Gastrocnemius medialis (tissue), 4 donors: ENCODE measurements around the gene GCAT. TPM values are rescaled to one million over a fixed set of nuclear protein-coding genes. Genes with fewer than 3 reads are reported as not detected.

Experiments
- ATAC-seq, 2 donors: fragments of 150-250 bp; one replicate each; pipeline ENCODE4 v1.9.1; 2016
- DNase-seq, 2 donors: peaks; one replicate each; pipeline ENCODE4 v3.0.0-alpha.2; 2019
- H3K27ac ChIP-seq, 4 donors: fragments of 200-600 bp; sonication (generic); 1 replicate in 1 of 4; 2 replicates in 3 of 4; pipeline ENCODE4 v1.5.1; 2016 to 2018; ENCODE audit warnings: mild to moderate bottlenecking in 2 of 4, moderate library complexity in 1 of 4
- H3K27me3 ChIP-seq, 3 donors: fragments of 200-600 bp; sonication (generic) in 2 of 3; 1 replicate in 1 of 3; 2 replicates in 2 of 3; pipeline versions ENCODE4 v1.5.1 to v1.6.0; 2016 to 2019; ENCODE audit warnings: mild to moderate bottlenecking in 1 of 3, moderate library complexity in 1 of 3
- H3K36me3 ChIP-seq, 2 donors: fragments of 200-600 bp; sonication (generic) in 1 of 2; one replicate each; pipeline ENCODE4 v1.5.1; 2017 to 2018
- H3K4me1 ChIP-seq, 2 donors: fragments of 200-600 bp; sonication (generic) in 1 of 2; one replicate each; pipeline ENCODE4 v1.5.1; 2016 to 2017; ENCODE audit warnings: mild to moderate bottlenecking in 2 of 2
- H3K4me3 ChIP-seq, 4 donors: fragments of 200-600 bp; sonication (generic) in 3 of 4; 1 replicate in 1 of 4; 2 replicates in 3 of 4; pipeline ENCODE4 v1.5.1; 2016 to 2019; ENCODE audit warnings: mild to moderate bottlenecking in 2 of 4
- H3K9me3 ChIP-seq, 3 donors: fragments of 200-600 bp; sonication (generic) in 2 of 3; 1 replicate in 1 of 3; 2 replicates in 2 of 3; pipeline ENCODE4 v1.5.1; 2016 to 2019
- CTCF ChIP-seq, 5 experiments: fragments of 450-650 bp in 3 of 5; fragments of 200-600 bp in 2 of 5; sonication (generic) in 2 of 5; IDR thresholded peaks in 4 of 5; conservative IDR thresholded peaks in 1 of 5; 1 replicate in 4 of 5; 2 replicates in 1 of 5; pipeline ENCODE4 v1.5.1; 2016 to 2019; ENCODE audit warnings: antibody characterized with exemption in 5 of 5, mild to moderate bottlenecking in 3 of 5, moderate library complexity in 3 of 5
- POLR2A ChIP-seq, 2 donors: fragments of 450-650 bp; IDR thresholded peaks; one replicate each; pipeline ENCODE4 v1.6.1; 2017; ENCODE audit warnings: antibody characterized with exemption in 2 of 2, mild to moderate bottlenecking in 2 of 2, moderate library complexity in 2 of 2
- in situ Hi-C, 4 donors: fragments of 200-750 bp; cut with MboI; loops; one replicate each; pipeline versions ENCODE4 v1.15.0 to v1.8.0; 2017; ENCODE audit warnings: low sequenced_read_pairs in 4 of 4
- intact Hi-C: fragments of 100-400 bp; cut with DNase I; formaldehyde crosslinking; loops from one replicate; pipeline ENCODE4 v1.15.1; 2023; ENCODE audit warnings: low total_unique reads
- total RNA-seq, 4 donors: library from RNA; depleted of rRNA; stranded (reverse); fragments of >200 nt; gene quantifications; one replicate each; pipeline versions ENCODE4 v1.1.0 to v1.2.3, GENCODE V29; 2016

Gene GCAT
- total RNA-seq, 4 donors from 2014 or later, result 10.0 to 21.5 (median 15.1) TPM

- Histone ChIP-seq H3K9me3 (no peaks in the 10 kb centered on the region), H3K4me1 (peaks cover 22 to 28% of the 10 kb centered on the region in 2 donors), H3K4me3 (no peak overlapping the region), H3K27ac (peak overlapping the region in 3 of 4 donors; percentile 39 to 60 (median 56)), H3K27me3 (no peaks in the 10 kb centered on the region), H3K36me3 (peaks cover 4 to 82% of the 10 kb centered on the region in 2 donors)
- in situ Hi-C loops, result no loop called here
- DNase-seq, result no peak
- no peak for ATAC-seq
- intact Hi-C loops, result no loop called here
- TF ChIP-seq CTCF (IDR thresholded peaks at IDR 0.05 in 4 of 5, conservative IDR thresholded peaks at IDR 0.05 in 1 of 5) (no peak), POLR2A (IDR thresholded peaks at IDR 0.05) (no peak)
These were observed 47.2 kb downstream of the GCAT start for GRCh38 chr22:37854946-37855345.

DNA sequence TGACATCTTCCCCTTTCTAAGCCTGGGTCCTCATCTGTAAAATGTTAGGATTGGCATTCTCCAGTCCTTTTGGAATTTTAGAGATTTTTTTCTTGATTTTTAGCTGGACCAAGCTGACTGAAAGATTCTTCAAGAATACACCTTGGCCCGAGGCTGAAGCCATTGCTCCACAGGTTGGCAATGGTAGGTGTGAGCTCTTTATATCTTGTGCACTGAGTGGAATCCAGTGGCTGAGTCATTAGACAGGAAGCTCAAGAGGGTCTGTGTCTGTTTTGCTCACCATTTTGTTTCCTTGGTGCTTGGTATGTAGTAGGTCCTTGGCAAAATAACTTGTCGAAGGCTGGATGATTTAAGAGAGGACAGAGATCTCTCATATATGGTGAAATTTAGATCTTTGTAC, 47.7 kb downstream of the GCAT start:
- intact Hi-C loops (no loop called here), in situ Hi-C loops (no loop called here)
- Histone ChIP-seq H3K9me3 (no peaks in the 10 kb centered on the region), H3K4me1 (peaks cover 22 to 27% of the 10 kb centered on the region in 2 donors), H3K36me3 (peaks cover 4 to 84% of the 10 kb centered on the region in 2 donors), H3K27ac (peak overlapping the region in 3 of 4 donors; percentile 39 to 60 (median 56)), H3K4me3 (no peak overlapping the region), H3K27me3 (no peaks in the 10 kb centered on the region)
- TF ChIP-seq CTCF (IDR thresholded peaks at IDR 0.05 in 4 of 5, conservative IDR thresholded peaks at IDR 0.05 in 1 of 5) (no peak), POLR2A (IDR thresholded peaks at IDR 0.05) (no peak)
- no peak for DNase-seq
- peak; percentile 27 for ATAC-seq

- Histone ChIP-seq H3K4me1 (peaks cover 24 to 29% of the 10 kb centered on the region in 2 donors), H3K27ac (peak overlapping the region; percentile 87 to 95 (median 88)), H3K9me3 (no peaks in the 10 kb centered on the region), H3K27me3 (no peaks in the 10 kb centered on the region), H3K36me3 (peaks cover 0 to 77% of the 10 kb centered on the region in 2 donors), H3K4me3 (no peak overlapping the region)
- intact Hi-C loops (no loop called here), in situ Hi-C loops (loop anchor here in 3 of 4 donors (5.0 kb wide), 2 partner anchors 39 to 44 kb away; partner anchors contain the start of gene GALR3 (in 1 of the 3))
- DNase-seq (no peak), ATAC-seq (no peak)
- TF ChIP-seq CTCF (IDR thresholded peaks at IDR 0.05 in 4 of 5, conservative IDR thresholded peaks at IDR 0.05 in 1 of 5) (no peak), POLR2A (IDR thresholded peaks at IDR 0.05) (no peak)
These were observed 53.2 kb downstream of the GCAT start for GRCh38 chr22:37860796-37861421.

- no peaks in the 10 kb centered on the region for H3K27me3 ChIP-seq
- peaks cover 24 to 29% of the 10 kb centered on the region in 2 donors for H3K4me1 ChIP-seq
- no peak overlapping the region for H3K4me3 ChIP-seq
- TF ChIP-seq CTCF (IDR thresholded peaks at IDR 0.05 in 4 of 5, conservative IDR thresholded peaks at IDR 0.05 in 1 of 5) (no peak), POLR2A (IDR thresholded peaks at IDR 0.05) (no peak)
- DNase-seq (no peak), ATAC-seq (no peak)
- no peaks in the 10 kb centered on the region for H3K9me3 ChIP-seq
- peaks cover 0 to 67% of the 10 kb centered on the region in 2 donors for H3K36me3 ChIP-seq
- H3K27ac ChIP-seq, result peak overlapping the region; percentile 25 to 90 (median 44)
- intact Hi-C loops (loop anchor here (1.0 kb wide), 1 partner anchor 45 kb away; no protein-coding TSS in a partner anchor), in situ Hi-C loops (loop anchor here in 3 of 4 donors (5.0 kb wide), 2 partner anchors 40 to 45 kb away; partner anchors contain the start of gene GALR3 (in 1 of the 3))
These were observed 55.0 kb downstream of the GCAT start for GRCh38 chr22:37862570-37863325.
